GM18511 (cell line): ENCODE measurements around the gene SEBOX.

Source experiments
- ATAC-seq: cut with Tn5 transposase; IDR thresholded peaks from one replicate; pipeline ENCODE4 v1.9.1; 2021; ENCODE audit warnings: mild to moderate bottlenecking, moderate library complexity; ENCODE audit not compliant: unreplicated experiment

SEBOX gene

GRCh38 chr17:28394337-28395116 lies 29.5 kb upstream of the SEBOX start:
- ATAC-seq, result no peak

- no peak for ATAC-seq
These were observed 27.5 kb upstream of the SEBOX start for GRCh38 chr17:28392491-28392890.

GRCh38 chr17:28391401-28391800 lies 26.4 kb upstream of the SEBOX start:
- ATAC-seq, result no peak

GRCh38 chr17:28390984-28391383 lies 26.0 kb upstream of the SEBOX start:
- no peak for ATAC-seq

- ATAC-seq, result no peak
These were observed 25.6 kb upstream of the SEBOX start for GRCh38 chr17:28390563-28390962.

- ATAC-seq, result no peak
These were observed 25.1 kb upstream of the SEBOX start for GRCh38 chr17:28390141-28390540.

GRCh38 chr17:28388106-28388505 lies 23.1 kb upstream of the SEBOX start:
- ATAC-seq, result no peak

GRCh38 chr17:28386391-28386790 lies 21.4 kb upstream of the SEBOX start:
- no peak for ATAC-seq

GRCh38 chr17:28385406-28385805 lies 20.4 kb upstream of the SEBOX start:
- peak; percentile 17 for ATAC-seq

GRCh38 chr17:28385037-28385400 lies 20.0 kb upstream of the SEBOX start:
- peak; percentile 41 for ATAC-seq

- peak; percentile 78 for ATAC-seq
These were observed 19.5 kb upstream of the SEBOX start for GRCh38 chr17:28384281-28385036.

- no peak for ATAC-seq
These were observed 16.3 kb upstream of the SEBOX start for GRCh38 chr17:28381141-28381825.

- ATAC-seq, result no peak
These were observed 15.1 kb upstream of the SEBOX start for GRCh38 chr17:28379814-28380801.

GRCh38 chr17:28372945-28373274 lies 7.9 kb upstream of the SEBOX start:
- no peak for ATAC-seq

GRCh38 chr17:28372203-28372944 lies 7.4 kb upstream of the SEBOX start:
- peak; percentile 12 for ATAC-seq

- peak; percentile 91 for ATAC-seq
These were observed 6.5 kb upstream of the SEBOX start, which contains the start of gene SARM1 for GRCh38 chr17:28371245-28372202. TSS of gene SARM1 (plus strand) at chr17:28371694. CDS start at chr17:28372033, 339 bp downstream.

GRCh38 chr17:28370744-28371103 lies 5.7 kb upstream of the SEBOX start:
- ATAC-seq, result no peak

- no peak for ATAC-seq
These were observed 5.2 kb upstream of the SEBOX start, which contains the start of gene VTN for GRCh38 chr17:28370035-28370743. TSS of gene VTN (minus strand) at chr17:28370307. CDS start at chr17:28370203, 104 bp downstream.
